Measurements from ENCODE around the gene RPL38.

RPL38 gene

DNA sequence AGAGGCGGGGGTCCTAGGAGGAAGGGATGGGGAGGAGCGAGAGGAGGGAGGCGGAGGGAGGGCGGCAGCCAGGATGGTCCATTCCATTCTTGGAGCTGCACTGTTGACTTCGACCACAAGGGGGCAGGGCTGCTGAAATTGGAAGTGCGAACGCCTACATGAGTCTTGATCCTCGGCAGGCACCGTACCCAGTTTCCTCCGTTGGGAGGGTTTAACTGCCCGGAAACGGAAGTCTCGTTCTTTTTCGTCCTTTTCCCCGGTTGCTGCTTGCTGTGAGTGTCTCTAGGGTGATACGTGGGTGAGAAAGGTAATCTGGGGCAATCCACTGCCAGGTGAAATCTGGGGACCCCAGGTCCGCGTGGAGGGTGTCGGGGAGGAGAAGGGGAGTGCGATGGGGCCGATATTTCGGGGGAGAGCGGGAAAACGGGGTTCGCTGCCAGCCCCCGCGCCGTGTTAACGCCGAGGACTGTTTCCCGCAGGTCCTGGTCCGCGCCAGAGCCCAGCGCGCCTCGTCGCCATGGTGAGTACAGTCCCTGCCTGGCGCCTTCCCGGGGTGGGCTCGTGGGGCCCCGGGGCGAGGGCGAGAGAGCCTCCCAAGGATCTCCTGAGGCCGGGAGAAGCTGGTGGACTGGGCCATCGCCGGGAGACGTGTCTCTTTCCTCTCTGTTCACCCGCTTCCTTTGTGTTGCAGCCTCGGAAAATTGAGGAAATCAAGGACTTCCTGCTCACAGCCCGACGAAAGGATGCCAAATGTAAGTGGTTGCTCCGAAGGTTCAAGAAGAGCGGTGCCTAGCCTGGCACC is at the start of gene RPL38:
RPL38 (plus strand) TSS at position 240 of the 802 bp plus-strand sequence; CDS start at position 518, 278 bp downstream.
- peak within 1 kb of the TSS; percentile 77 to 79 for H3K27ac ChIP-seq (ENCODE audit: low read depth in 2 of 2, low read length in 2 of 2)

DNA sequence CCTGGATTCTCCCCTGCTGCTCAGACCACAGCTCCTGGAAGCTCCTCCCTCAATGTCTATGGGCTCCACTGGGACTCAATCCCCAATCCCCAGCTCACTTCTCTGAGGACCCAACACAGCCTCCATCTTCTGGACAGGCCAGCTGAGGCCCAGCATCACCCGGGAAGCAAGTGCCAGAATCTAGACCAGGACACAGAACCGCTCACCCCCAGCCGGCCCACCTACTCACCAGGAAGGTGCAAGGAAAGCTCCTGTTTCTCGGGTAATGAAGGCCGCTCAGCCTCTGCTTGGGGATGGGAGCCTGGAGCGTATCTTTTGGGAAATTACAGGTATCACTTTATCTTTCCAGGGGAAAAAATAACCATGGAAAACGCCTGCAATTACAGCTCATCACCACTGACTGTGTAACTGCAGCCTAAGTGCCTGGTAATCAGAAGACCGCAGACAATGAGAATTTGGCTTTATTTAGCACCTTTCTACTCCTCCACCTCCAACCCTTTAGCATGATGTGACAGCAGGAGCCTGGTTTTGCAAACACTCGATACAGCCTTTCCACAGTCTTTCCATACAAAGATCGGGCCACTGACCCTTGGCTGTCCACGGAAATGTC is 49.6 kb upstream of the RPL38 start:
- H3K9ac ChIP-seq (ENCODE audit: low read depth in 1 of 2, low read length in 2 of 2), result no peak overlapping the region
- H3K4me1 ChIP-seq (ENCODE audit: control insufficient read depth in 2 of 2, insufficient read depth in 2 of 2, low read length in 2 of 2), result no peaks in the 10 kb centered on the region
- H3K9me3 ChIP-seq (ENCODE audit: control insufficient read depth in 2 of 2, low read length in 2 of 2), result no peaks in the 10 kb centered on the region
- H3K36me3 ChIP-seq (ENCODE audit: control insufficient read depth in 2 of 2, insufficient read depth in 2 of 2, low read length in 2 of 2), result no peaks in the 10 kb centered on the region
- no peak overlapping the region for H3K4me3 ChIP-seq (ENCODE audit: low read length in 2 of 2)
- no peaks in the 10 kb centered on the region for H3K27me3 ChIP-seq (ENCODE audit: control insufficient read depth in 2 of 2, insufficient read depth in 2 of 2, low read length in 2 of 2)
- H3K27ac ChIP-seq (ENCODE audit: low read depth in 2 of 2, low read length in 2 of 2), result no peak overlapping the region

More for the DNA sequence above, at the start of gene RPL38:
- Histone ChIP-seq H3K9ac (ENCODE audit: low read depth in 1 of 2, low read length in 2 of 2) (peak within 1 kb of the TSS; percentile 90 to 95), H3K36me3 (ENCODE audit: control insufficient read depth in 2 of 2, insufficient read depth in 2 of 2, low read length in 2 of 2) (peaks cover 21 to 30% of the 10 kb centered on the region in 2 donors), H3K4me1 (ENCODE audit: control insufficient read depth in 2 of 2, insufficient read depth in 2 of 2, low read length in 2 of 2) (peaks cover 19 to 23% of the 10 kb centered on the region in 2 donors), H3K27me3 (ENCODE audit: control insufficient read depth in 2 of 2, insufficient read depth in 2 of 2, low read length in 2 of 2) (peaks cover 4 to 16% of the 10 kb centered on the region in 2 donors), H3K4me3 (ENCODE audit: low read length in 2 of 2) (peak within 1 kb of the TSS; percentile 96 to 98), H3K9me3 (ENCODE audit: control insufficient read depth in 2 of 2, low read length in 2 of 2) (no peaks in the 10 kb centered on the region)

DNA sequence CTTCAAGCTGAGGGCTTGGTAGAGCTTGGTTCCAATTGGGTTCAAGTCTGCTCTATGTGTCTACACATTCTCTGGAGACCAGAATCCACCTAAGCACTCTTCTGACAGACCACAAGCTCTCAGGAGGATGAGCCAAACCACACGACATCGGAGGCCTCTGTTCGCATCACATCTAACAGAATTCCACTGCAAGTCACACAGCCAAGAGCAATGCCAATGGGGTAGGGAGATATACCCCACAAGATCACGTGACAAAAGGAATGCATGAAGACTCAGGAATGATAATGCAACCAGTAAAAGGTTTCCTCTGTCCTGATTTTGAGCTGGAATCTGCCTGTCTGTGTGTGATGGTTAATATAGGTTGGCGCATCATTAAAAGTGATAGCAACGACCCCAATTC is 46.6 kb upstream of the RPL38 start:
- no peaks in the 10 kb centered on the region for H3K4me1 ChIP-seq (ENCODE audit: control insufficient read depth in 2 of 2, insufficient read depth in 2 of 2, low read length in 2 of 2)
- peaks cover 0 to 3% of the 10 kb centered on the region in 2 donors for H3K27me3 ChIP-seq (ENCODE audit: control insufficient read depth in 2 of 2, insufficient read depth in 2 of 2, low read length in 2 of 2)
- H3K4me3 ChIP-seq (ENCODE audit: low read length in 2 of 2), result no peak overlapping the region
- H3K9me3 ChIP-seq (ENCODE audit: control insufficient read depth in 2 of 2, low read length in 2 of 2), result no peaks in the 10 kb centered on the region
- H3K36me3 ChIP-seq (ENCODE audit: control insufficient read depth in 2 of 2, insufficient read depth in 2 of 2, low read length in 2 of 2), result no peaks in the 10 kb centered on the region
- H3K9ac ChIP-seq (ENCODE audit: low read depth in 1 of 2, low read length in 2 of 2), result no peak overlapping the region
- H3K27ac ChIP-seq (ENCODE audit: low read depth in 2 of 2, low read length in 2 of 2), result no peak overlapping the region

DNA sequence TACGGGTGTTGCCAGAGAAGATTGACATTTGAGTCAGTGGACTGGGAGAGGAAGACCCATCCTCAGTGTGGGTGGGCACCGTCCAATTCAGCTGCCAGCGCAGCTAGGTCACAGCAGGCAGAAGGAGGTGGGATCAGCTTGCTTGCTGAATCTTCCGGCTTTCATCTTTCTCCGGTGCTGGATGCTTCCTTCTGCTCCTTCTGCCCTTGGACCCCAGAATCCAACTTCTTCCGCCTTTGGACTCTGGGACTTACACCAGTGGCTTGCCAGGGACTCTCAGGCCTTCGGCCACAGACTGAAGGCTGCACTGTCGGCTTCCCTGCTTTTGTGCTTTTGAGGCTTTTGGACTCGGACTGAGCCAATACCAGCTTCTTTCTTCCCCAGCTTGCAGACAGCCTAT is 46.1 kb upstream of the RPL38 start:
- H3K27ac ChIP-seq (ENCODE audit: low read depth in 2 of 2, low read length in 2 of 2), result no peak overlapping the region
- no peak overlapping the region for H3K9ac ChIP-seq (ENCODE audit: low read depth in 1 of 2, low read length in 2 of 2)
- H3K4me3 ChIP-seq (ENCODE audit: low read length in 2 of 2), result no peak overlapping the region
- no peaks in the 10 kb centered on the region for H3K4me1 ChIP-seq (ENCODE audit: control insufficient read depth in 2 of 2, insufficient read depth in 2 of 2, low read length in 2 of 2)
- peaks cover 0 to 3% of the 10 kb centered on the region in 2 donors for H3K27me3 ChIP-seq (ENCODE audit: control insufficient read depth in 2 of 2, insufficient read depth in 2 of 2, low read length in 2 of 2)
- no peaks in the 10 kb centered on the region for H3K9me3 ChIP-seq (ENCODE audit: control insufficient read depth in 2 of 2, low read length in 2 of 2)
- H3K36me3 ChIP-seq (ENCODE audit: control insufficient read depth in 2 of 2, insufficient read depth in 2 of 2, low read length in 2 of 2), result no peaks in the 10 kb centered on the region

DNA sequence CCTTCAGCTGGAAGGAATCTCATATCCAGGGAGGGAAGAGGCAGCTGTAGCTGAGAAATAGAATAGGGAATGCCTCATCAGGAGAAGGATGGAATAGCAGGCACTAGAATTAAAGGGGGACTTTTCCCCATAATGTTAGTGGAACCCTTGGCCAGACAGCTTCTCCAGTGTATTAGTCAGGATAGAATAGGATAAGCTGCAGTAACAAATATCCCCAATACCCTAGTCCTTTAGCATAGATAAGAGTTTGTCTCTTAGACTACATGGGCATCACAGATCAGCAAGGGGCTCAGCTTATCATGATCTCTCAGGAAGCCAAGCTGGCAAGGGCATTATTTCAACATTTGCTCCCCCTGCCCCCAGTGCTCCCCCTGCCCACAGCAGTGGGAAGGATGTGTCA is 44.7 kb upstream of the RPL38 start:
- peaks cover 0 to 3% of the 10 kb centered on the region in 2 donors for H3K27me3 ChIP-seq (ENCODE audit: control insufficient read depth in 2 of 2, insufficient read depth in 2 of 2, low read length in 2 of 2)
- no peaks in the 10 kb centered on the region for H3K36me3 ChIP-seq (ENCODE audit: control insufficient read depth in 2 of 2, insufficient read depth in 2 of 2, low read length in 2 of 2)
- no peaks in the 10 kb centered on the region for H3K9me3 ChIP-seq (ENCODE audit: control insufficient read depth in 2 of 2, low read length in 2 of 2)
- H3K27ac ChIP-seq (ENCODE audit: low read depth in 2 of 2, low read length in 2 of 2), result no peak overlapping the region
- no peak overlapping the region for H3K9ac ChIP-seq (ENCODE audit: low read depth in 1 of 2, low read length in 2 of 2)
- no peaks in the 10 kb centered on the region for H3K4me1 ChIP-seq (ENCODE audit: control insufficient read depth in 2 of 2, insufficient read depth in 2 of 2, low read length in 2 of 2)
- no peak overlapping the region for H3K4me3 ChIP-seq (ENCODE audit: low read length in 2 of 2)

DNA sequence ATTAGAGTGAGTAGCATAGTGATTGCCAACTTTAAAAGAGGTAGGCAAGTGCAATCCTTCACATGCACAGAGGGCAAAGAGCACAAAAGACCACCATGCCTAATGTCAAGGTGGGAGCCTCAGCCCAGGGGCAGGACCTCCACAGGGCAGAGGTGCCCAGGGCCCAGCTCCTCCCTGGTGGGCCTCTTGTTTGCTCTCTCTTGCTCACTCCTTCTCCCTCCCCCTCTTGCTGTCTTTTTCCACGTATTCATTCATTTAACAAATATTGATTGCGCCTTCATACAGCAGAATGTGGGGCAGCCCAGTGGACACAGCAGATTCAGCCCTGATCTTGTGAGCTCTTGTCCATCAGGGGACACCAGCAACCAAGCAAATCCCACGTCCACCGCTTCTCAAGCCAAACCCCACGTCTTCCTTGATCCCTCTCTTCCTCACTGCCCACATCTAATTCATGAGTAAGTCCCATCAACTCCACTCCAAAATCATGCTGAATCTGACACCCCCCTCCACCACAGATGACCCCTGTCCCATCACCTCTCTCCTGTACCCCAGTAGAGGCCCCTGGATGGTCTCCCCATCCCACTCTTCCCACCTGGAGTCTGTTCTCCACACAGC is 44.1 kb upstream of the RPL38 start:
- Histone ChIP-seq H3K9ac (ENCODE audit: low read depth in 1 of 2, low read length in 2 of 2) (no peak overlapping the region), H3K4me1 (ENCODE audit: control insufficient read depth in 2 of 2, insufficient read depth in 2 of 2, low read length in 2 of 2) (no peaks in the 10 kb centered on the region), H3K27me3 (ENCODE audit: control insufficient read depth in 2 of 2, insufficient read depth in 2 of 2, low read length in 2 of 2) (peaks cover 2 to 3% of the 10 kb centered on the region in 2 donors)

DNA sequence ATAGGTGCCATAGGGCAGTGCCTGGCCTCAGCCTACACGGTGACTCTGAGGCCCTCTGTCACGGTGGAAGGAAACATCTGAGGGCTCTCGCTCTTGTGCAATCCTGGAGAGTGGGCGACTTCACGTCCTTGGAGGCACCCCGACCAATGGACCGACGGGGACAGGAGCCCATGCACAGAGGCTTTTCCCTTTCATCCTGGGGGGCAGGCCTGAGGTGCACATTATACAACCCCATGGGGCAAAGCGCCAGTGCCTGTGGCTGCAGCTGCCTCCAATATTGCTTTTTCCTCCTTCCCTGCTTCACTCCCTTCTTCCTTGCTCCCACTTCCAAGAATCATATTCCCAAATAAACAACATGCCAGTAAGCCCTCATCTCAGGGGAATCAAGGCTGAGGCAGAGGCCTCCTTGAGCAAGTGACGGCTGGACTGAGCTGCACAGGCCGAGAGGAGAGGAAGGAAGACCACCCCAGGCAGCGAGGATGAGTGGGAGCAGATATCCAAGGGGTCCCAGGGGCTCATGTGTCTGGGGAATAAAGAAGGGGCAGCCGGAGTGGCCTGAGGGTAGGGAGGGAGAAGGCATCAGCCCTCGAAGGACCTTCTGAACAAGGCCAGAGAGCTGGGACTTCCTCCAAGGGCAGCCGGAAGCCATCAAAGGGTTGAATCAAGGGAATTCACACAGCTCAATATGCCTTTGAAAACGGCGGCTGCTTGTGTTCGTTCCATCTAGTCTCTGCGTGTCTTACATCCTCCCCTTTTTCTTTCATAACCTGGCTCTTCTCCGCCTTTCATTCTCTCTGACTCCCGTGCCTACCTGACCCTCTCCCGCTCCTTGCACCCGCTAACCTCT is 42.6 kb upstream of the RPL38 start:
- Histone ChIP-seq H3K36me3 (ENCODE audit: control insufficient read depth in 2 of 2, insufficient read depth in 2 of 2, low read length in 2 of 2) (no peaks in the 10 kb centered on the region), H3K4me3 (ENCODE audit: low read length in 2 of 2) (no peak overlapping the region), H3K27me3 (ENCODE audit: control insufficient read depth in 2 of 2, insufficient read depth in 2 of 2, low read length in 2 of 2) (peaks cover 3 to 5% of the 10 kb centered on the region in 2 donors), H3K9me3 (ENCODE audit: control insufficient read depth in 2 of 2, low read length in 2 of 2) (no peaks in the 10 kb centered on the region), H3K27ac (ENCODE audit: low read depth in 2 of 2, low read length in 2 of 2) (no peak overlapping the region), H3K4me1 (ENCODE audit: control insufficient read depth in 2 of 2, insufficient read depth in 2 of 2, low read length in 2 of 2) (no peaks in the 10 kb centered on the region), H3K9ac (ENCODE audit: low read depth in 1 of 2, low read length in 2 of 2) (no peak overlapping the region)

More for the DNA sequence above, 44.1 kb upstream of the RPL38 start:
- H3K27ac ChIP-seq (ENCODE audit: low read depth in 2 of 2, low read length in 2 of 2), result no peak overlapping the region
- H3K9me3 ChIP-seq (ENCODE audit: control insufficient read depth in 2 of 2, low read length in 2 of 2), result no peaks in the 10 kb centered on the region
- no peak overlapping the region for H3K4me3 ChIP-seq (ENCODE audit: low read length in 2 of 2)
- no peaks in the 10 kb centered on the region for H3K36me3 ChIP-seq (ENCODE audit: control insufficient read depth in 2 of 2, insufficient read depth in 2 of 2, low read length in 2 of 2)

DNA sequence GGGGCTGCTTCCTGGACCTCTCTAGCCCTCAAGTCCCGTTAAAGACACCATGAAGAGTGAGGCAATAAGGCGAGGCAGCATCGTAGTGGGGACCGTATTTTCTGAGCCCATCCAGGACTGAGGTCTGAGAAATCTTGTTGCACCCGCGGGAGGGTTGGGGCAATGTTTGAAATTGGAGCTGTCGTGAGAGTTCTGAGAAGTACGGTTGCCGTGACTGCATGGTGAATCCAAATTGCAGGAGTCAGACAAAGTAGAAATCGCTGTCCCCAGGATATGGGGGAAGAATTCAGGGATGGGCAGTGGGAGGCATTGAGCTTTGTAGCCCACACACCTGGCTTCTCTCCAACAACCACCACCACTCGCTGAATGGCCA is 42.0 kb upstream of the RPL38 start:
- Histone ChIP-seq H3K27ac (ENCODE audit: low read depth in 2 of 2, low read length in 2 of 2) (no peak overlapping the region), H3K27me3 (ENCODE audit: control insufficient read depth in 2 of 2, insufficient read depth in 2 of 2, low read length in 2 of 2) (peaks cover 3 to 5% of the 10 kb centered on the region in 2 donors), H3K4me1 (ENCODE audit: control insufficient read depth in 2 of 2, insufficient read depth in 2 of 2, low read length in 2 of 2) (no peaks in the 10 kb centered on the region), H3K9ac (ENCODE audit: low read depth in 1 of 2, low read length in 2 of 2) (no peak overlapping the region), H3K4me3 (ENCODE audit: low read length in 2 of 2) (no peak overlapping the region), H3K9me3 (ENCODE audit: control insufficient read depth in 2 of 2, low read length in 2 of 2) (no peaks in the 10 kb centered on the region), H3K36me3 (ENCODE audit: control insufficient read depth in 2 of 2, insufficient read depth in 2 of 2, low read length in 2 of 2) (no peaks in the 10 kb centered on the region)

DNA sequence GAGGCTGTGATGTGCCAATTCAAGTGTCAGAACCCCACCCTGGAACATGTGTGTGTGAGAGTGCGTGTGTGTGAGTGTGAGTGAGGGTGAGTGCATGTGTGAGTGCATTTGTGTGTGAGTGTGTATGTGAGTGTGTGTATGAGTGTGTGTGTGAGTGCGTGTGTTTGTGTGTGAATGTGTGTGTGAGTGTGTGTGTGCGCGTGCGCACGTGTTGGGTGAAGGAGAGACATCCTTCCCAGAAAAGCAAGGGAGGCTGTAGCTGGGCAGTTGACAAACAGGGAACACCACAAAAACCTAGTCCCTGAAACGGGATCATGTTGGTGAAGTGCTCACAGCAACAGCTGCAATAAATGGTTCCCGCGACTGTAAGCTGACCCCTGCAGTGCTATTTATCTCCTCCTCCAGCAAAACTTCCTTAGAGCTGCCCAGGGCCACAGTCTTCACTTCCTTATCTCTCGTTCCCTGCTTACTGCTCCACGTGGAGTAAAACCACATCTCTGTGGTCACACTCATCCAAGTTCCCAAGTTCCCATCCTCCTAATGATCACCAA is 40.1 kb upstream of the RPL38 start:
- Histone ChIP-seq H3K36me3 (ENCODE audit: control insufficient read depth in 2 of 2, insufficient read depth in 2 of 2, low read length in 2 of 2) (no peaks in the 10 kb centered on the region), H3K9me3 (ENCODE audit: control insufficient read depth in 2 of 2, low read length in 2 of 2) (no peaks in the 10 kb centered on the region), H3K4me1 (ENCODE audit: control insufficient read depth in 2 of 2, insufficient read depth in 2 of 2, low read length in 2 of 2) (no peaks in the 10 kb centered on the region), H3K4me3 (ENCODE audit: low read length in 2 of 2) (no peak overlapping the region), H3K27ac (ENCODE audit: low read depth in 2 of 2, low read length in 2 of 2) (no peak overlapping the region), H3K27me3 (ENCODE audit: control insufficient read depth in 2 of 2, insufficient read depth in 2 of 2, low read length in 2 of 2) (peaks cover 3 to 5% of the 10 kb centered on the region in 2 donors), H3K9ac (ENCODE audit: low read depth in 1 of 2, low read length in 2 of 2) (no peak overlapping the region)

Measured in mucosa of rectum (tissue), 2 donors.